PC-9 (cell line): ENCODE data around the gene PCGF3. TPM values are rescaled to one million over a fixed set of nuclear protein-coding genes. Genes with fewer than 3 reads are reported as not detected.

Experiments used
- BruUV-seq: library from RNA; stranded (reverse); fragments of 400-500 nt; replicated peaks from 2 replicates; lab custom pipeline; 2021; lab: Mats Ljungman, UMichigan
- CTCF ChIA-PET: fragments of 300-600 bp; sonication (Branson Sonifier 250); formaldehyde crosslinking; loops from one replicate; lab custom pipeline; 2022; ENCODE audit warnings: antibody characterized with exemption; lab: Charles Lee
- POLR2A ChIA-PET: fragments of 300-600 bp; sonication (Branson Sonifier 250); formaldehyde crosslinking; loops from one replicate; lab custom pipeline; 2022; ENCODE audit warnings: antibody characterized with exemption; ENCODE audit not compliant: unreplicated experiment; lab: Charles Lee
- DNase-seq, 2 experiments: peaks; one replicate each; pipeline versions ENCODE4 v3.0.0 to v3.0.0-alpha.2; 2015 to 2022; ENCODE audit warnings: mixed read lengths in 1 of 2
- H2AFZ ChIP-seq: fragments of 200-600 bp; sonication (generic); 2 replicates; pipeline ENCODE4 v1.8.1; 2017; ENCODE audit warnings: antibody characterized with exemption
- H3F3A ChIP-seq: fragments of 200-600 bp; sonication (generic); 2 replicates; pipeline ENCODE4 v1.8.1; 2017; ENCODE audit warnings: antibody characterized with exemption, mild to moderate bottlenecking, low read depth; ENCODE audit not compliant: insufficient read depth
- H3K27ac ChIP-seq: fragments of 200-600 bp; sonication (generic); 2 replicates; pipeline ENCODE4 v1.6.1; 2016; ENCODE audit warnings: mixed run types
- H3K27me3 ChIP-seq: fragments of 200-600 bp; sonication (generic); 2 replicates; pipeline ENCODE4 v1.6.1; 2016; ENCODE audit warnings: low read depth, mixed run types; ENCODE audit not compliant: insufficient read depth
- H3K36me3 ChIP-seq: fragments of 200-600 bp; sonication (generic); 2 replicates; pipeline ENCODE4 v1.6.1; 2016; ENCODE audit warnings: low read depth, mixed run types
- H3K4me1 ChIP-seq: fragments of 200-600 bp; sonication (generic); replicated peaks from 2 replicates; pipeline ENCODE4 v1.6.1; 2016; ENCODE audit warnings: mixed run types; ENCODE audit not compliant: insufficient read depth
- H3K4me2 ChIP-seq: fragments of 200-600 bp; sonication (generic); 2 replicates; pipeline ENCODE4 v1.6.1; 2017; ENCODE audit warnings: mixed run types
- H3K4me3 ChIP-seq: fragments of 200-600 bp; sonication (generic); 2 replicates; pipeline ENCODE4 v1.6.1; 2016; ENCODE audit warnings: mixed run types
- H3K79me2 ChIP-seq: fragments of 200-600 bp; sonication (generic); 2 replicates; pipeline ENCODE4 v1.6.1; 2017; ENCODE audit warnings: low read depth, mixed run types
- H3K9me2 ChIP-seq: fragments of 200-600 bp; sonication (generic); 2 replicates; pipeline ENCODE4 v1.8.1; 2017; ENCODE audit warnings: mild to moderate bottlenecking; ENCODE audit not compliant: insufficient read depth
- H3K9me3 ChIP-seq: fragments of 200-600 bp; sonication (generic); 2 replicates; pipeline ENCODE4 v1.8.1; 2016; ENCODE audit warnings: low read depth; ENCODE audit not compliant: insufficient read depth
- H4K20me1 ChIP-seq: fragments of 200-600 bp; sonication (generic); 2 replicates; pipeline ENCODE4 v1.8.1; 2017; ENCODE audit not compliant: insufficient read depth
- CTCF ChIP-seq: fragments of 200-600 bp; sonication (generic); conservative IDR thresholded peaks from 2 replicates; pipeline ENCODE4 v1.6.1; 2017; ENCODE audit warnings: mixed run types, antibody characterized with exemption, mild to moderate bottlenecking, moderate library complexity
- EZH2 ChIP-seq: fragments of 200-600 bp; sonication (generic); IDR thresholded peaks from 2 replicates; pipeline ENCODE4 v1.8.0; 2017; ENCODE audit warnings: antibody characterized with exemption, low read depth
- intact Hi-C: fragments of 100-400 bp; cut with micrococcal nuclease; formaldehyde crosslinking; loops from one replicate; pipeline ENCODE4 v1.10.0; 2022; ENCODE audit not compliant: unreplicated experiment
- total RNA-seq: library from RNA; stranded (reverse); gene quantifications from 2 replicates; pipeline ENCODE4 v1.2.3, GENCODE V29; 2021

PCGF3 gene
- total RNA-seq, 1 experiment from 2014 or later, result 60.8 TPM

DNA sequence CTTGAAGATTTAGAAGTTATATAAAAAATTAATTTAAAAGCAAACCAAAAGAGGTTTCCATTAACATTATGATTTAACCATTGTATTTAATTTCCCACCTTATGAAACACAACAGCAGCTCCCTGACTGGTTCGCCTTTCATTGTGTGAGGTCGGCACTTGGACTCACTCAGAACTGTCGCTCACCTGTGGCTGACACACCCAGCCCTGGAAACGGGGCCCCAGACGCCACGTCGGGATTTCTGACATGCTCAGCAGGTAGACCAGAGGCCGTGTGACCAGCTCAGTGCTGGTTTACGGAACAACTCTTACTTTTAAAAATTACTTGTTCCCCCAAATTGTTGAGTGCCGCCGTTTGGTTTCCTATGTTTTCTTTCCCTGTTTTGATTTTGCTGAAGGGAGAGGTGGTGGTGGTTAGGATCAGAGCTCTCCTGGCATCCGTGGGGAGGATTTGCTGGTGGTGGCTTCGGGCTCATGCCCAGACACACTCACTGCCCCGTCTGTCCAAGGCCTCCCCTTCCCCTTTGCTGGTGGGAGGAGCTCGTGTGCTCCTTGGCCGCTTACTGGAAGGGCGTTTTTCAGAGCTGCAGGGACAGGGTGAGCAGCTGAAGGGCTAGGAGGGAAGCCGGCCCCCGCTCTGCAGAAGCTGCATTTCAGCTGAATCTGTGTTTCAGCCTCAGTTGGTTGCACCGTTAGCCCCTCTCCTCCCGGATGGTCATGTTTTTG, 61.1 kb downstream of the PCGF3 start:
- Histone ChIP-seq H3K36me3 (peaks cover 17% of the 10 kb centered on the region), H3K9me2 (no peaks in the 10 kb centered on the region), H3K4me2 (no peak overlapping the region), H3K79me2 (peaks cover 5% of the 10 kb centered on the region; the same call in 1 of the 2 replicates), H4K20me1 (peaks cover 91% of the 10 kb centered on the region), H3K27me3 (no peaks in the 10 kb centered on the region), H3F3A (peaks cover 76% of the 10 kb centered on the region), H2AFZ (no peak overlapping the region), H3K9me3 (no peaks in the 10 kb centered on the region), H3K27ac (0 out of 2 replicates have a peak overlapping the region, but pooled peaks have one; percentile 5), H3K4me1 (no peaks in the 10 kb centered on the region), H3K4me3 (no peak overlapping the region)
- CTCF ChIA-PET, result no interaction called here
- TF ChIP-seq CTCF, result no peak
- TSS peak; percentile 19 for BruUV-seq
- no peak for DNase-seq
- intact Hi-C loops, result no loop called here
- POLR2A ChIA-PET, result interaction anchor here (0.7 kb wide), 1 partner anchor 439 kb away, joined by 4 read pairs; no protein-coding TSS in a partner anchor

DNA sequence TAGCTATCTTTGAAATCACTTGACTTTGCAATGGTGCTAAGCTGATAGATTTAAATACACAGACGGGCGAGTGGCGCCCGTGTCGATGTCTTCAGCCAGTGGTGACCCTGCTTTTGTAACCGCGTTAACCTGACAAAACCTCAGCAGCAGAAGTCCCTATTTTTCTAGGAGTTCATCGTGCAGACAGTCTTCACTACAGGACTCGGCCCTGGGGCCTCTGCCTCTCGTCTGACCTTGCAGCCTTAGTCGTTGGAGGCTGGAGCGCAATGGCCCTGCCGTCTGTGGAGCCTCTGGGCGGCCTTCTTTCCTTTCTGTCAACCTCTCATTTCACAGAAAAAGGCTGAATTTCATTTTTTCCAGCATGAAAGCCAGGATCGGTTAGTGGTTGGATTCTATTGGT, 62.4 kb downstream of the PCGF3 start:
- H3K9me2 ChIP-seq, result no peaks in the 10 kb centered on the region
- intact Hi-C loops, result no loop called here
- H3K79me2 ChIP-seq, result peaks cover 13% of the 10 kb centered on the region
- peaks cover 92% of the 10 kb centered on the region for H4K20me1 ChIP-seq
- no peak overlapping the region for H2AFZ ChIP-seq
- POLR2A ChIA-PET, result no interaction called here
- peaks cover 17% of the 10 kb centered on the region for H3K36me3 ChIP-seq
- CTCF ChIA-PET, result no interaction called here
- DNase-seq, result no peak
- no peak overlapping the region for H3K4me2 ChIP-seq
- peaks cover 70% of the 10 kb centered on the region for H3F3A ChIP-seq
- H3K27ac ChIP-seq, result no peak overlapping the region
- no peaks in the 10 kb centered on the region for H3K27me3 ChIP-seq
- BruUV-seq, result no TSS peak
- TF ChIP-seq EZH2 (no peak), CTCF (no peak)
- H3K4me3 ChIP-seq, result no peak overlapping the region
- H3K9me3 ChIP-seq, result no peaks in the 10 kb centered on the region
- H3K4me1 ChIP-seq, result no peaks in the 10 kb centered on the region

DNA sequence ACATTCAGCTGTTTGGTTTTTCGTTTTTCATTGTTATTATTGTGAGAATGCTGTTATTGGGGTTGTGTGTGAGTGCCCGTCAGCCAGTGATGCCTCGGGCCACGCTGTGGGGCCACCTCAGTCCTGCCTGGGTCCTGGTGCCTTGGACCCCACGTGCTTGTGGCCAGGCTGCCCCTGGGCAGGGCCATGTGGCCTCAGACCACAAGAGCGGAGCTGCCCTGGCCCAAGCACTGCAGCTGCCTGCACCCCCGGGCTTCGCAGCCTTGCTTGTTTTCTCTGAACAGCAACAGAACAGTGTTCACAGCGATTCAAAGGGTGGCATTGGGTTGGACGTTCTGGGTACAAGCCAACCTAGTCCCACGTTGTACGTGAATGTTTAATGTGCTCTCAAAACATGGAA, 63.4 kb downstream of the PCGF3 start:
- no peaks in the 10 kb centered on the region for H3K9me2 ChIP-seq
- H4K20me1 ChIP-seq, result peaks cover 94% of the 10 kb centered on the region
- BruUV-seq, result no TSS peak
- CTCF ChIA-PET, result no interaction called here
- no peak overlapping the region for H3K4me2 ChIP-seq
- intact Hi-C loops, result no loop called here
- H3K79me2 ChIP-seq, result peaks cover 19% of the 10 kb centered on the region
- no peaks in the 10 kb centered on the region for H3K9me3 ChIP-seq
- DNase-seq, result no peak
- peaks cover 66% of the 10 kb centered on the region for H3F3A ChIP-seq
- no peak overlapping the region for H3K4me3 ChIP-seq
- no peaks in the 10 kb centered on the region for H3K4me1 ChIP-seq
- peaks cover 17% of the 10 kb centered on the region for H3K36me3 ChIP-seq
- no peaks in the 10 kb centered on the region for H3K27me3 ChIP-seq
- POLR2A ChIA-PET, result interaction anchor here (0.7 kb wide), 1 partner anchor 66 kb away, joined by 3 read pairs; no protein-coding TSS in a partner anchor
- H3K27ac ChIP-seq, result no peak overlapping the region
- TF ChIP-seq EZH2, result no peak
- TF ChIP-seq CTCF, result no peak
- no peak overlapping the region for H2AFZ ChIP-seq
